Liver (tissue), 9 donors: ENCODE measurements around the gene URAD. TPM values are rescaled to one million over a fixed set of nuclear protein-coding genes. Genes with fewer than 3 reads are reported as not detected.
"Not testable (repeated sequence)": the region's sequence is repeated elsewhere in the genome, so short reads cannot be mapped to it uniquely, and the experiment has no call there.

ENCODE experiments used
- DNase-seq: peaks from one replicate; pipeline ENCODE4 v3.0.0-alpha.2; 2017; ENCODE audit warnings: low spot score
- H3K27ac ChIP-seq, 2 donors: one replicate each; pipeline ENCODE4 v1.7.0; 2013; ENCODE audit warnings: inconsistent platforms in 2 of 2, low read length in 2 of 2, control low read depth in 1 of 2, low read depth in 1 of 2, mild to moderate bottlenecking in 1 of 2
- H3K27me3 ChIP-seq, 4 donors: one replicate each; pipeline versions ENCODE4 v1.6.1 to v1.7.0; 2013; ENCODE audit warnings: low read length in 3 of 4, inconsistent platforms in 1 of 4, mild to moderate bottlenecking in 1 of 4, moderate library complexity in 1 of 4; ENCODE audit not compliant: control insufficient read depth in 4 of 4, insufficient read depth in 4 of 4
- H3K36me3 ChIP-seq, 4 donors: one replicate each; pipeline versions ENCODE4 v1.6.1 to v1.7.0; 2013; ENCODE audit warnings: low read length in 3 of 4, mild to moderate bottlenecking in 3 of 4, low read depth in 1 of 4, moderate library complexity in 1 of 4; ENCODE audit not compliant: control insufficient read depth in 4 of 4, insufficient read depth in 3 of 4
- H3K4me1 ChIP-seq, 4 donors: one replicate each; pipeline versions ENCODE4 v1.6.1 to v1.7.0; 2013; ENCODE audit warnings: low read length in 3 of 4, mild to moderate bottlenecking in 3 of 4, moderate library complexity in 1 of 4; ENCODE audit not compliant: control insufficient read depth in 4 of 4, insufficient read depth in 4 of 4
- H3K4me3 ChIP-seq, 3 donors: one replicate each; pipeline versions ENCODE4 v1.6.1 to v1.7.0; 2013; ENCODE audit warnings: low read length in 3 of 3, control low read depth in 1 of 3, low read depth in 1 of 3, mild to moderate bottlenecking in 1 of 3
- H3K9ac ChIP-seq, 2 donors: one replicate each; pipeline ENCODE4 v1.7.0; 2013; ENCODE audit warnings: low read length in 2 of 2, mild to moderate bottlenecking in 2 of 2, moderate library complexity in 2 of 2, control low read depth in 1 of 2, low read depth in 1 of 2
- H3K9me3 ChIP-seq, 4 donors: one replicate each; pipeline versions ENCODE4 v1.6.1 to v1.7.0; 2013; ENCODE audit warnings: low read length in 3 of 4; ENCODE audit not compliant: control insufficient read depth in 4 of 4
- ATF3 ChIP-seq: IDR thresholded peaks from 2 replicates; pipeline ENCODE4 v1.6.1; 2016; ENCODE audit warnings: antibody characterized with exemption
- EGR1 ChIP-seq, 2 donors: IDR thresholded peaks; 2 replicates each; pipeline ENCODE4 v1.6.1; 2016 to 2018; ENCODE audit warnings: antibody characterized with exemption in 2 of 2, low read depth in 2 of 2
- GABPA ChIP-seq, 2 donors: IDR thresholded peaks in 1 of 2; conservative IDR thresholded peaks in 1 of 2; 2 replicates each; pipeline ENCODE4 v1.6.1; 2016; ENCODE audit warnings: antibody characterized with exemption in 2 of 2, mild to moderate bottlenecking in 1 of 2, moderate library complexity in 1 of 2
- HNF4A ChIP-seq, 2 donors: conservative IDR thresholded peaks; 2 replicates each; pipeline ENCODE4 v1.6.1; 2016; ENCODE audit warnings: antibody characterized with exemption in 2 of 2, mild to moderate bottlenecking in 2 of 2
- HNF4G ChIP-seq: IDR thresholded peaks from 2 replicates; pipeline ENCODE4 v1.6.1; 2016; ENCODE audit warnings: antibody characterized with exemption
- JUND ChIP-seq, 2 donors: IDR thresholded peaks; 2 replicates each; pipeline ENCODE4 v1.6.1; 2016; ENCODE audit warnings: antibody characterized with exemption in 2 of 2
- MAX ChIP-seq: IDR thresholded peaks from 2 replicates; pipeline ENCODE4 v1.6.1; 2016; ENCODE audit warnings: antibody characterized with exemption
- NR2F2 ChIP-seq: IDR thresholded peaks from 2 replicates; pipeline ENCODE4 v1.6.1; 2016; ENCODE audit warnings: antibody characterized with exemption
- RAD21 ChIP-seq, 2 donors: IDR thresholded peaks; 2 replicates each; pipeline ENCODE4 v1.6.1; 2016; ENCODE audit warnings: antibody characterized with exemption in 2 of 2, mild to moderate bottlenecking in 2 of 2
- RXRA ChIP-seq, 2 donors: IDR thresholded peaks; 2 replicates each; pipeline ENCODE4 v1.6.1; 2017 to 2018; ENCODE audit warnings: antibody characterized with exemption in 2 of 2, mild to moderate bottlenecking in 1 of 2
- SP1 ChIP-seq: IDR thresholded peaks from 2 replicates; pipeline ENCODE4 v1.6.1; 2018; ENCODE audit warnings: antibody characterized with exemption, mild to moderate bottlenecking
- TAF1 ChIP-seq: conservative IDR thresholded peaks from 2 replicates; pipeline ENCODE4 v1.6.1; 2016; ENCODE audit warnings: antibody characterized with exemption, mild to moderate bottlenecking
- YY1 ChIP-seq: IDR thresholded peaks from 2 replicates; pipeline ENCODE4 v1.6.1; 2016; ENCODE audit warnings: antibody characterized with exemption, mild to moderate bottlenecking
- WGBS: extraction: QIAGEN DNeasy Blood & Tissue Kit; methylation state at CpG from one replicate; pipeline ENCODE4 v1.1.7; 2013; 5-methylcytosine and 5-hydroxymethylcytosine counted together
- polyA plus RNA-seq, 2 donors: library from polyadenylated mRNA; stranded (reverse) in 1 of 2; unstranded in 1 of 2; fragments of 200-250 nt in 1 of 2; fragments of >200 nt in 1 of 2; fragmentation: Nextera tagmentation in 1 of 2; extraction: Ambion mirVana in 1 of 2; gene quantifications; one replicate each; pipeline versions ENCODE4 v1.2.1 to v1.2.3, GENCODE V29; 2013 to 2015
- total RNA-seq, 2 donors: library from RNA; depleted of rRNA; stranded (reverse); fragments of >200 nt; gene quantifications; one replicate each; pipeline ENCODE4 v1.2.3, GENCODE V29; 2014
- TF ChIP-seq, protein P1 (sequence below): IDR thresholded peaks from 2 replicates; pipeline ENCODE4 v1.6.1; 2016; ENCODE audit warnings: antibody characterized with exemption
- TF ChIP-seq, protein P2 (sequence below): fragments of 150-350 bp; IDR thresholded peaks from 2 replicates; pipeline ENCODE4 v1.5.1; 2017; ENCODE audit warnings: improper control_type of control experiment, low read depth, low read length; ENCODE audit not compliant: missing input control
- TF ChIP-seq, protein P3 (sequence below): IDR thresholded peaks from 2 replicates; pipeline ENCODE4 v1.6.1; 2016; ENCODE audit warnings: antibody characterized with exemption, mild to moderate bottlenecking
- donor health status: healthy.
- donor health status: healthy.
- donor health status: healthy.
- donor health status: healthy.
- donor health status: healthy.

URAD gene
- total and polyA plus RNA-seq, 4 donors: not detected

DNA sequence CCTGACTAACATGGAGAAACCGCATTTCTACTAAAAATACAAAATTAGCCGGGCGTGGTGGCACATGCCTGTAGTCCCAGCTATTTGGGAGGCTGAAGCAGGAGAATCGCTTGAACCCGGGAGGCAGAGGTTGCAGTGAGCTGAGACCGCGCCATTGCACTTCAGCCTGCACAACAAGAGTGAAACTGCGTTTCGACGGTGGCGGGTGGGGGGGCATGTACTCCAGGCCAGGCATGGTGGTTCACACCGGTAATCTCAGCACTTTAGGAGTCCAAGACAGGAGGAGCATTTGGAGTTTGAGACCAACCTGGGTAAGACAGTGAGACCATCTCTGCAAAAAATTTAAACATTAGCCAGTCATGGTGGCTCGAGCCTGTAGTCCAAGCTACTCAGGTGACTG, 24.3 kb downstream of the URAD start:
- H3K4me1 ChIP-seq: peaks cover 13 to 30% (median 23%) of the 10 kb centered on the region in 4 donors
- H3K4me3 ChIP-seq, H3K9me3 ChIP-seq, DNase-seq, H3K9ac ChIP-seq, H3K27ac ChIP-seq, H3K36me3 ChIP-seq: not testable (repeated sequence)
- peaks cover 8 to 22% (median 12%) of the 10 kb centered on the region in 4 donors for H3K27me3 ChIP-seq
- 78% methylated on average over 13 of the region's 13 CpGs for WGBS

DNA sequence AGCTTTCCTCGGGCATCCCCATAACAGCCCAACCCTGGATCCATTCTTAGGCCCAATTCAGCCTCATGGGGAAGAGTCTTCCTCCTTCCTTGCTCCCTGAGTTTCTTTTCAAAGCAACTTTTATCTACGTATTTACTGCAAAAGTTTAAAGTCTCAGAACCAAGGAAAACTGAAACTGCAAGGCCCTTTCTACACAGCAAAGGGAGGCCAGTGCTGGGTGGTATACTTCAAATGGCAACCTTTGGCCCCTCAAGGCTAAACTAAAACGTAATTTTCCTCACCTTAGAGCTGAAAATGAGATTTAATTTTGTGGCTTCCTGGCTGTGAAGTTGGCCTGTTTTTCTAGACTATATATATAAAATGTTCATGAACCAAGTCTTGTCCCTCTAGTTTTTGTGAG, 25.0 kb downstream of the URAD start:
- H3K9ac ChIP-seq: no peak overlapping the region
- H3K4me3 ChIP-seq: no peak overlapping the region
- H3K9me3 ChIP-seq: no peaks in the 10 kb centered on the region
- WGBS: 62% methylated on average over 3 of the region's 3 CpGs
- H3K27me3 ChIP-seq: peaks cover 8 to 15% (median 10%) of the 10 kb centered on the region in 4 donors
- TF ChIP-seq, protein P1, sequence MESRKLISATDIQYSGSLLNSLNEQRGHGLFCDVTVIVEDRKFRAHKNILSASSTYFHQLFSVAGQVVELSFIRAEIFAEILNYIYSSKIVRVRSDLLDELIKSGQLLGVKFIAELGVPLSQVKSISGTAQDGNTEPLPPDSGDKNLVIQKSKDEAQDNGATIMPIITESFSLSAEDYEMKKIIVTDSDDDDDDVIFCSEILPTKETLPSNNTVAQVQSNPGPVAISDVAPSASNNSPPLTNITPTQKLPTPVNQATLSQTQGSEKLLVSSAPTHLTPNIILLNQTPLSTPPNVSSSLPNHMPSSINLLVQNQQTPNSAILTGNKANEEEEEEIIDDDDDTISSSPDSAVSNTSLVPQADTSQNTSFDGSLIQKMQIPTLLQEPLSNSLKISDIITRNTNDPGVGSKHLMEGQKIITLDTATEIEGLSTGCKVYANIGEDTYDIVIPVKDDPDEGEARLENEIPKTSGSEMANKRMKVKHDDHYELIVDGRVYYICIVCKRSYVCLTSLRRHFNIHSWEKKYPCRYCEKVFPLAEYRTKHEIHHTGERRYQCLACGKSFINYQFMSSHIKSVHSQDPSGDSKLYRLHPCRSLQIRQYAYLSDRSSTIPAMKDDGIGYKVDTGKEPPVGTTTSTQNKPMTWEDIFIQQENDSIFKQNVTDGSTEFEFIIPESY: no peak
- TF ChIP-seq YY1: no peak
- no peak for TF ChIP-seq JUND (IDR thresholded peaks at IDR 0.05)
- TF ChIP-seq NR2F2: no peak
- no peak for TF ChIP-seq SP1
- TF ChIP-seq EGR1 (IDR thresholded peaks at IDR 0.05; ENCODE audit: low read depth in 2 of 2): no peak
- TF ChIP-seq, protein P2, sequence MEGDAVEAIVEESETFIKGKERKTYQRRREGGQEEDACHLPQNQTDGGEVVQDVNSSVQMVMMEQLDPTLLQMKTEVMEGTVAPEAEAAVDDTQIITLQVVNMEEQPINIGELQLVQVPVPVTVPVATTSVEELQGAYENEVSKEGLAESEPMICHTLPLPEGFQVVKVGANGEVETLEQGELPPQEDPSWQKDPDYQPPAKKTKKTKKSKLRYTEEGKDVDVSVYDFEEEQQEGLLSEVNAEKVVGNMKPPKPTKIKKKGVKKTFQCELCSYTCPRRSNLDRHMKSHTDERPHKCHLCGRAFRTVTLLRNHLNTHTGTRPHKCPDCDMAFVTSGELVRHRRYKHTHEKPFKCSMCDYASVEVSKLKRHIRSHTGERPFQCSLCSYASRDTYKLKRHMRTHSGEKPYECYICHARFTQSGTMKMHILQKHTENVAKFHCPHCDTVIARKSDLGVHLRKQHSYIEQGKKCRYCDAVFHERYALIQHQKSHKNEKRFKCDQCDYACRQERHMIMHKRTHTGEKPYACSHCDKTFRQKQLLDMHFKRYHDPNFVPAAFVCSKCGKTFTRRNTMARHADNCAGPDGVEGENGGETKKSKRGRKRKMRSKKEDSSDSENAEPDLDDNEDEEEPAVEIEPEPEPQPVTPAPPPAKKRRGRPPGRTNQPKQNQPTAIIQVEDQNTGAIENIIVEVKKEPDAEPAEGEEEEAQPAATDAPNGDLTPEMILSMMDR: no peak
- TF ChIP-seq TAF1: no peak
- TF ChIP-seq RXRA (IDR thresholded peaks at IDR 0.05): no peak
- TF ChIP-seq RAD21 (IDR thresholded peaks at IDR 0.05): no peak
- no peak for TF ChIP-seq ATF3
- no peak for TF ChIP-seq HNF4A (conservative IDR thresholded peaks at IDR 0.05)
- TF ChIP-seq, protein P3, sequence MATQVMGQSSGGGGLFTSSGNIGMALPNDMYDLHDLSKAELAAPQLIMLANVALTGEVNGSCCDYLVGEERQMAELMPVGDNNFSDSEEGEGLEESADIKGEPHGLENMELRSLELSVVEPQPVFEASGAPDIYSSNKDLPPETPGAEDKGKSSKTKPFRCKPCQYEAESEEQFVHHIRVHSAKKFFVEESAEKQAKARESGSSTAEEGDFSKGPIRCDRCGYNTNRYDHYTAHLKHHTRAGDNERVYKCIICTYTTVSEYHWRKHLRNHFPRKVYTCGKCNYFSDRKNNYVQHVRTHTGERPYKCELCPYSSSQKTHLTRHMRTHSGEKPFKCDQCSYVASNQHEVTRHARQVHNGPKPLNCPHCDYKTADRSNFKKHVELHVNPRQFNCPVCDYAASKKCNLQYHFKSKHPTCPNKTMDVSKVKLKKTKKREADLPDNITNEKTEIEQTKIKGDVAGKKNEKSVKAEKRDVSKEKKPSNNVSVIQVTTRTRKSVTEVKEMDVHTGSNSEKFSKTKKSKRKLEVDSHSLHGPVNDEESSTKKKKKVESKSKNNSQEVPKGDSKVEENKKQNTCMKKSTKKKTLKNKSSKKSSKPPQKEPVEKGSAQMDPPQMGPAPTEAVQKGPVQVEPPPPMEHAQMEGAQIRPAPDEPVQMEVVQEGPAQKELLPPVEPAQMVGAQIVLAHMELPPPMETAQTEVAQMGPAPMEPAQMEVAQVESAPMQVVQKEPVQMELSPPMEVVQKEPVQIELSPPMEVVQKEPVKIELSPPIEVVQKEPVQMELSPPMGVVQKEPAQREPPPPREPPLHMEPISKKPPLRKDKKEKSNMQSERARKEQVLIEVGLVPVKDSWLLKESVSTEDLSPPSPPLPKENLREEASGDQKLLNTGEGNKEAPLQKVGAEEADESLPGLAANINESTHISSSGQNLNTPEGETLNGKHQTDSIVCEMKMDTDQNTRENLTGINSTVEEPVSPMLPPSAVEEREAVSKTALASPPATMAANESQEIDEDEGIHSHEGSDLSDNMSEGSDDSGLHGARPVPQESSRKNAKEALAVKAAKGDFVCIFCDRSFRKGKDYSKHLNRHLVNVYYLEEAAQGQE: no peak
- no peak for TF ChIP-seq GABPA (IDR thresholded peaks at IDR 0.05 in 1 of 2, conservative IDR thresholded peaks at IDR 0.05 in 1 of 2)
- TF ChIP-seq MAX: no peak
- TF ChIP-seq HNF4G: no peak
- H3K4me1 ChIP-seq: peaks cover 7 to 25% (median 18%) of the 10 kb centered on the region in 4 donors
- no peak overlapping the region for H3K27ac ChIP-seq
- no peaks in the 10 kb centered on the region for H3K36me3 ChIP-seq
- no peak for DNase-seq
